Stimulated activated CD4-positive, alpha-beta T cell treated with anti-CD3 and anti-CD28 coated beads, Interleukin-2, amount 100 ng/mL, for 4 hours (primary cell): ENCODE data around the gene ST7L.
"Not testable (repeated sequence)": the region's sequence is repeated elsewhere in the genome, so short reads cannot be mapped to it uniquely, and the experiment has no call there.

Source experiments
- DNase-seq: peaks from one replicate; pipeline ENCODE4 v3.0.0-alpha.2; 2020; ENCODE audit warnings: low read depth

The ST7L gene, protein sequence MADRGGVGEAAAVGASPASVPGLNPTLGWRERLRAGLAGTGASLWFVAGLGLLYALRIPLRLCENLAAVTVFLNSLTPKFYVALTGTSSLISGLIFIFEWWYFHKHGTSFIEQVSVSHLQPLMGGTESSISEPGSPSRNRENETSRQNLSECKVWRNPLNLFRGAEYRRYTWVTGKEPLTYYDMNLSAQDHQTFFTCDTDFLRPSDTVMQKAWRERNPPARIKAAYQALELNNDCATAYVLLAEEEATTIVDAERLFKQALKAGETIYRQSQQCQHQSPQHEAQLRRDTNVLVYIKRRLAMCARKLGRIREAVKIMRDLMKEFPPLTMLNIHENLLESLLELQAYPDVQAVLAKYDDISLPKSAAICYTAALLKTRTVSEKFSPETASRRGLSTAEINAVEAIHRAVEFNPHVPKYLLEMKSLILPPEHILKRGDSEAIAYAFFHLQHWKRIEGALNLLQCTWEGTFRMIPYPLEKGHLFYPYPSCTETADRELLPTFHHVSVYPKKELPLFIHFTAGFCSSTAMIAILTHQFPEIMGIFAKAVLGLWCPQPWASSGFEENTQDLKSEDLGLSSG

DNA sequence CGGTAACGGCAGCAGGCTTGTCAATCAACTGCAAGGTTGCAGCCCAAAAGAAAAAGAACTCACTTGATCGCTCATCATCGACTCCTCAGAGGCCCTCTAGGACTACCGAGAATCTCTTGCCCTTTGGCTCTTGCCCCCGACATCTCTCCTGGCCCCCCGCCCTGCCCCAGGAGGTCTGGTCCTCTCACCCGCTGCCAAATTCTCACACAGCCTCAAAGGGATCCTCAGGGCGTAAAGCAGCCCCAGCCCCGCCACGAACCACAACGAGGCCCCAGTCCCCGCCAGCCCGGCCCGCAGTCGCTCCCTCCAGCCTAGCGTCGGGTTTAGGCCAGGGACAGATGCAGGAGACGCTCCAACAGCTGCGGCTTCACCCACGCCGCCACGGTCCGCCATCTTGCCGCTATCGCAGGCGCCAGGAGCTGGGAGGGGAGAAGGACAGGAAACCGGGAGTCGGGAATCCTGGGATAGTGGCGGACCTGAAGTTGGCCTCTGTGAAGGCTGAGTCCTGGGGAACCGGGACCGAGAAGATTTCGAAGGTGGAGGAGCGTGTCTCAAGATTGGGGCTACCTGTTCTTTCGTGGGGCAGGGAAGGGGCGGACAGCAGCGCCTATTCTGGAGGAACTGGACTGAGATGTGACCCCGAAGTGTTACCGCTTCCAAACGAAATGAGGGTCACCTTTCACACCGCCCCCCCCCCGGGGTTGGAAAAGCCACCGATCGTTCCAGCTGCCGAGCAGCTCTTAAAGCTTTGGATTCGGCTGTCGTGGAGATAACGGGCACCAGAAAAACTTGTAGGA lies at the start of gene ST7L:
ST7L (minus strand) TSS at position 421 of the 797 bp plus-strand sequence; CDS start at position 393, 28 bp downstream.
- DNase-seq: peak; percentile 28

DNA sequence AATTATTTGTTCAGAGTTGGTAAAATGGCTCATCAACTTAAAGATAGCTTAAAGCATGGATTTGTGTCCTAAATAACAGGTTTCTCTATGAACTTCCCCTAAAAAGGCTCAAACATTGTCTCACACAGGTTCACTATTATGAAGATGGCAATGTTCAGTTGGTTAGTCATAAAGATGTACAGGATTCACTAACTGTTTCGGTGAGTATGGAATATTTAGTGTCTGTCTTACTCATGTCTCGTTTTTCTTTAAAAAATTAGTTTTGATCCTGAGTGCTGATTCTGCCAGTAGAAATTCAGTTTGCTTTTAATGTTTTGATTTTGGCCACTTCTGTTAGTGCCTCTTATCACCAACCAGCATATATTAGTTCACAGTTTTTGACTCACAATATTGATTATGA lies 48.0 kb upstream of the ST7L start:
- DNase-seq: no peak

DNA sequence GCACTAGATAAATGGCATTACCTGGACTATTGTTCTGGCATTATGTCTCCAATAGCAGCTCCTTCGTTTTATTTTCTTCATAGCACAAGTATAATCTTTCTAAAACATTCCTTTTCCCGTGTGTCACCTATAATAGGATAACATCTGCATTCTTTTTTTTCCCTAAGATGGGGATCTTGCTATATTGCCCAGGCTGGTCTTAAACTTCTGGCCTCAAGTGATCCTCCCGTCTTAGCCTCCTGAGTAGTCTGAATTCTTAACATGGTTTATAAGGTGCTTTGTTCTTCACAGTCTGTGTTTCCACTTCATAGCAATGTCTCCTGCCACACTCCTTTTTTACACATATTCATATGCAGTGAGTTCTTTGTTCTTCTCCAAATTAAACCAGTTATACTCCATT lies 46.9 kb upstream of the ST7L start:
- DNase-seq: no peak

DNA sequence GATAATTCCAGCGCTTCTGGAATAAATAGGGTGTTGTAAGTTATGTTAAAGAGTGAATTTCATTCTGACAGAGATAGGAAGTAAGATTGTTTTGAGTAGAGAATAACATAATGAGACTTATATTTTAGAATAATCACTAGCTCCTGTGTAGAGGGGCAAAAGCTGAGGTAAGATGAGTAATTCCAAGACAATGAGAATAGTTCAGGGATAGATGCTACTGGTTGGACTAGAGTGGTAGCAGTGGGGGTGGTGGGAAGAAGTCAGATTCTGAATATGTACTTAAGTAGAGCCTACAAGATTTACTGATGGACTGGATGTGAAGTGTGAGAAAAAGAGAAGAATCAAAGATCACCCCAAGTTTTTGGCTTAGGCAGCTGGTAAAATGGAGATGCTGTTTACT lies 32.3 kb upstream of the ST7L start:
- DNase-seq: no peak

DNA sequence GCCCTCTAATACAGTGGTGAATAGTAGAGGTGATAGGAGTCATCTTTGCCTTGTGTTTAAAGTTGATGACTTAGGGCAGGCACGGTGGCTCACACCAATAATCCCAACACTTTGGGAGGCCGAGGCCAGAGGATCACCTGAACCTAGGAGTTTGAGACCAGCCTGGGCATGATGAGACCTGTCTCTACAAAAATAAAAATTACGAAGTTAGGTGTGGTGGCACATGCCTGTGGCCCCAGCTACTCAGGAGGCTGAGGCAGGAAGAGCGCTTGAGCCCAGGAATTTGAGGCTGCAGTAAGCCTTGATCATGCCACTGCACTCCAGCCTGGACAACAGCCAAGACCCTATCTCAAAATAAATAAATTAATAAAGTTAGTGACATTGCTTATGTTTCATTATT lies 27.3 kb upstream of the ST7L start:
- no peak for DNase-seq

DNA sequence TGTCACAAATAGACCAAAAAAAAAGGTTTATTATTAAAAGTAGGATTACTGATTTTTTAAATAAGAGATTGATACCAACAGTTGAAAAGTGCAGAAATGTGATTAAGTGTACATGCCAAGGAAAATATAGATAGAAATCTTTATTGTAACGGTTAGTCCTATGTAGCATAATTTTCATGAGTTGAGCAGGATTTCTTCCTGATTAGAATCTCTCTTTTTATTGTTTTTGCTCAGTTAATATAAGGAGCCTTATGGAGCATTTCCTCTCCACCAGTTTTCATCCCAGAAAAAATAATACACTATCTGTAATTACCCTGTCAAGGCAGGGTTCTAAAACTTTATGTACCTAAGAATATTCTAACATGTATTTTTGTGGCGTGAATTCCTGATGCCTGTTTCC lies 24.1 kb upstream of the ST7L start:
- DNase-seq: no peak

DNA sequence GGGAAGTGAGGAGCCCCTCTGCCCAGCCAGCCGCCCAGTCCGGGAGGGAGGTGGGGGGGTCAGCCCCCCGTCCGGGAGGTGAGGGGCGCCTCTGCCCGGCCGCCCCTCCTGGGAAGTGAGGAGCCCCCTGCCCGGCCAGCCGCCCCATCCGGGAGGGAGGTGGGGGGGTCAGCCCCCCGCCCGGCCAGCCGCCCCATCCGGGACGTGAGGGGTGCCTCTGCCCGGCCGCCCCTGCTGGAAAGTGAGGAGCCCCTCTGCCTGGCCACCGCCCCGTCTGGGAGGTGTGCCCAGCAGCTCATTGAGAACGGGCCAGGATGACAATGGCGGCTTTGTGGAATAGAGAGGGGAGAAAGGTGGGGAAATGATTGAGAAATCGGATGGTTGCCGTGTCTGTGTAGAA lies 21.5 kb upstream of the ST7L start:
- DNase-seq: not testable (repeated sequence)

DNA sequence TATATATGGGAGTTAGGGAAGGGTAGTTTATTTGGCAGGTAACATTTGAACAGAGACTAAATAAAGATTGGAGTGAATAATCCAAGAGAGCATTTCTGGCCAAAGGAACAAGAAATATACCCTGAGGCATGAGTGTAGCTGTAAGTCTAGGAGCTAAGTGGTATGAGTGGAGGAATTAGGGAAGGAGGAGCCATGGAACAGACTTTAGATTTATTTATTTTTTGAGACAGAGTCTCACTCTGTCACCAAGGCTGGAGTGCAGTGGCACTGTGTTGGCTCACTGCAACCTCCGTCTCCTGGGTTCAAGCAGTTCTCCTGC lies 19.1 kb upstream of the ST7L start:
- no peak for DNase-seq

DNA sequence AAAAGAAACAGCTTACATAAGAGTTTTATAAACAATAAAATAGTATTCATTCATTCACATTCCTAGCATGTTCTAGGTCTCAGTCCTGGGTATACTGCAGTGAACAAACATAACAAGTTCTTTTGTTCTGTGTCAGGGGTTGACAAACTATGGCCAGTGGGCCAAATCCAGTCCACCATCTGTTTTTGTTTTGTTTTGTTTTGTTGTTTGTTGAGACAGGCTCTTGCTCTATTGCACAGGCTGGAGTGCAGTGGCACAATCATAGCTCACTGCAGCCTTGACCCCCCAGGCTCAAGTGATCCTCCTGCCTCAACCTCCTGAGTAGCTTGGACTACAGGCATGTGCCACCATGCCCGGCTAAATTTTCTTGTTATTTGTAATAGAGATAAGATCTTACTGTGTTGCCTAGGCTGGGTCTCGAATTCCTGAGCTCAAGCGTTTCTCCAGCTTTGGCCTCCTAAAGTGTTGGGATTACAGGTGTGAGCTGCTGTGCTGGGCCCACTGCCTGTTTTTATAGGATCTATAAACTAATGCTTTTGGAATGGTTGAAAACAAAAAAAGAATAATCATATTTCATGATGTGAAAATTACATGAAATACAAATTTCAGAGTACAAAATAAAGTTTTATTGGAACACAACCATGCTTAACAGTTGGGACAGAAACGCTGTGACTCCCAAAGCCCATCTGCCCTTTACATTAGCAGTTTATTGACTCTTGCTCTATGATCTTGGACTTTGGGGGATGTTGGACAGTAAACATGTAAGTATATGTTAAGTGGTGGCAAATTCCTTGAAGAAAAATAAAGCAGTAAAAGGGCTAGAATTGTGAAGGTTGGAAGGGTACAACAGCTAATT lies 18.5 kb upstream of the ST7L start:
- DNase-seq: no peak

DNA sequence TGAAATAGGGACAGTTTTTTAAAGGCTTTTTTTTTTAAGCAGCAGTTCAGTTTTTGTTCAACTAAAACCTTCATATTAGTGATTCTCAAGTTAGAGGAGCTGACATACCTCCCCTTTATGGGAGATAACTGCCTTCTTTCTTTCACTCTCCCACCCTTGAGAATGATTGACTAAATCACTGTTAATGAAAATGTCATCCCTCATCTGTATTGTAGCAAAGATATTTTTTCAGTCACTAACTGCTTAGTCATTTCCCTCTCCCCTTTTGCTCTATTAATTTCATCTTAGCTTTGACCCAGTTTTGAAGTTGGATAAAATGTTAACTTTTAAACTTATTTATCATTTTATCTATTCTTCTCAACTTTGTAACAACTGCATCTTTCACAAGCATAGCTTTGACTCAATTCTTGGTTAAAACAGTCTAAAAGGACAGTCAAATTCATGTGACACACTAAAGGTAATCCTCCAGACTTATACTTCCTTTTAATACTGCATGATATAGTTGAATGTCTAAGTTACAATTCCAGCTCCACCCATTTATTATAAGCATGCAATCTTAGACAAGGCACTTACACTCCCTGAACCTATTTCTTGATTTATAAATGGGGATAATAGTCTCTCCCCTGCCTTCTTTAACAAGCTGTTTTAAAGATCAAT lies 17.8 kb upstream of the ST7L start:
- DNase-seq: no peak

DNA sequence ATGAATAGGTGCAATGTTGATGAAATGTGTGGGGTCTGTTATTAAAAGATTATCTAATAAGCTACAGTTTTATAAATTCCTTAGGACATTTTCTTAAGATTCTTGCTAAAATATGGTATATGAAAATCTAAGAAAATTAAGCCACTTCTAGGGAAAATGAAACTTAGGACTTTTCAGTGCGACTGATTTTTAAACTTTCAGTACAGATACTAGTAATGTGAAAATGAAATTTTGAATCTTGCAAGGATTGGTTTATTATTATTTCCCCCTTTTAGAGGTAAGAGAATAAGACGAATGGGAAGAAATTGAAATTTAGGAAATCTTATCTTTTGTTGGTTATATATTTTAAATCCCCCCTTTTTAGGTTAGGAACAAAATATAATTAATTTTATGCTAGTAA lies 17.1 kb upstream of the ST7L start:
- no peak for DNase-seq

DNA sequence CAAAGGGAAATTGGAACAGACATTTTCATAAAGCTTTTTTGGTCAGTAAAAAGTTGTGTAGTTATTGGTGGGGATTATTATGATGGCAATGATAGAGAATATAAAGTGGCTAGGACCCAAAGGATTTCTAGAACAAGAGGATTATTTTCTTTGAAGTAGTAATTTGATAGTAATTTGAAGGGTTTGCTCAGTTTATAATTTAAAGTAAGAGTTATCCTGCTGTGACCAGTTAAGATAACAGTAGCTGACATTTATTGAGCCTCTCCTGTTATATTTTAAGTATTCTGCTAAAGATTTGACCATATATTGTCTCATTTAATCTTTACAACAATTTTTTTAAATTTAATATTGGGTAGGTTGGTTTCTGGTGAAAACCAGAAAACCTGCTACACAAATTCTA lies 15.4 kb upstream of the ST7L start:
- DNase-seq: no peak

DNA sequence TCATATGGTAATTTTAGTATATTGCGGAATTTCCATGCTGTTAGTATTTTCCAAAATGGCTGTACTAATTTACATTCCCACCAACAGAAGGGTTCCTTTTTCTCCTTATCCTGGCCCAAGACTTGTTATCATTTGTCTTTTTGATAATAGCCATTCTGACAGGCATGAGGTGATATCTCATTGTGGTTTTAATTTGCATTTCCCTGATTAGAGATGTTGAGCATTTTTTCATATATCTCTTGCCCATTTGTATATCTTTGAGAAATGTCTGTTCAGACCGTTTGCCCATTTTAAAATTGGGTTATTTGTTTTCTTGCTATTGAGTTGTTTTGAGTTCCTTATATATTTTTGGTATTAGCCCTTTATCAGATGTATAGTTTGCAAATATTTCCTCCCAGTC lies 14.7 kb upstream of the ST7L start:
- DNase-seq: no peak

DNA sequence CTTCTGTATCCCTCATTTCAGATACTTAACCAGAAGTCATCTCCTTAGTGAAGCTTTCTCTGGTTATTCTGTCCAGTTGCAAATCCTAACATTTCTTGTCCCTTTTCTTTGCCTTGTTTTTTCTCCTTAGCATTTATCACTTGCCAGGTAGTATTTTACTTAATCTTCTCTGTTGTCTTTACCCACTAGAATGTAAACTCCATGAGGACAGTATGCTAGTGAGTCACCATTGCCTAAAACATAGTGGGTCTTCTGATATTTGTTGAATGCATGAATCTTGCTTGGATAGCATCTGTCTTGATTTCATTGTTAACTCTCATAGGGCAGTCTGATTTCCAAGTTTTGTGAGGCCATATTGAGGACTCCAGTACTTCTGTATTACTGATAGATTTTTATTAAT lies 10.3 kb upstream of the ST7L start:
- DNase-seq: no peak

DNA sequence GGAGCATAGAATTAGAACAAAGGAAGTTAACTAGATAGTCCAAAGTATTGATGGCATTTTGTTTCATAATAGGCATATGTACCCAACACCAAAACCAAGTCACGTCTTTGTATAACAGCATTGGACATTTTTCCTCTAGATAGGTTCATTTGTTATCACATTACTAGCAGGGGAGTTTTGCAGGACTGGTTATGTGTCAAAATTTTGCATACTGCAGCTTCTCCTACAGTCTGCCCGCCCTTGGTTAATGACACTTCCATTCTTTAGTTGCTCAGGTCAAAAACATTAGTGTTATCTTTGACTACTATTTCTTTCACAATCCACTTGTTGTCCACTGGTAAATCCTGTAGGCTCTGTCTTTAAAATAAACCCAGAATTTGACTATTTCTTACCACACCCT lies 9.6 kb upstream of the ST7L start:
- DNase-seq: no peak

DNA sequence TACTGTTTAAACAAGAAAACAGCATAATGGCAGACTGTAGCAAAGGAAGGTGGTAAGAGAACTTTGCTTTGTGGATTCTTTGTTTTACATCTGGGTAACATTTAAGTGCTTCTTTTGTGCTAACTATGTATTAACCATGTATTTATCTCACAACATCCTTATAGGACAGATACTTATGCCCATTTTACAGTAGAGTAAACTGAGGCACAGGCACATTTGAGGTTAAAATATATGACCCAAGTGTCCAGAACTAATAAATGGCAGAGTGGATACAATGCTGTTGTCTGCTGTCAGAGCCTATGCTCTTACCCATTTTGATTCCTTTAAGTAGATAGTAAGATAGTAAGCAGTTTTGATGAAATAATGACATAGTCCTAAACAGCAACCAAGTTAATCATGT lies 7.9 kb upstream of the ST7L start:
- no peak for DNase-seq

DNA sequence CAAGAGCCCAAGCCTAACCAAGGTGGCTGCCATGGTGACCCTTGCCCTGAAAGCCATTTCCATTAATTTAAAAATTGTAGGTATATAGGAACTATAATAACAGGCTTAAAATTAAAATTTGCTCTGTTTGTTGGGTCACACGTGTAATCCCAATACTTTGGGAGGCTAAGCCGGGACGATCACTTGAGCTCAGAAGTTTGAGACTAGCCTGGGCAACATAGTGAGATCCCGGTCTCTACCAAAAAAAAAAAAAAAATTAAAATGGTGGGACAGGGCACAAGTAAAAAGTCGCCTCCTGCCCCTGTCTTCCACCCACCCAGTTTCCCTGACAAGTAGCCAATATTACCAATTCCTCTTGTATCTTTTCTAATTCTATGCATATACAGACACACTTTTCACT lies 7.3 kb upstream of the ST7L start:
- DNase-seq: no peak

DNA sequence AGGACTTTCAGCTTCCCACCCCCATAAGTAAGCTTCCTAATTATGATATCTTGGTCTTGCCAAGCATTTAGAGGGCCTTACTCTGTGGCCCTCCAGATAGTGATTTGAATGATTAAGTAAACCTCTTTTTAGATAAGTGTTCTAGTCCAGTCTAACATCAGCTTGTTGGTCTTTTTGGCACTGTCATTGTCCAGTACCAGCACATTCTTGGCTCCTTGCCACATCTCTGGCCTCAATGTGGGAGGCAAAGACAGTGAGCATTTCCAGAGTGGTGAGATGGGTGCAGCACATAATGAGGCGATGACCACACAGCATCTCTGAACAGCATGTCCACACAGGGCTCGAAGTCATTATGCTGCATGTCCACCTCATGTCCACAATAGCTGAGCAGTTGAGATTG lies 6.8 kb upstream of the ST7L start:
- DNase-seq: no peak

DNA sequence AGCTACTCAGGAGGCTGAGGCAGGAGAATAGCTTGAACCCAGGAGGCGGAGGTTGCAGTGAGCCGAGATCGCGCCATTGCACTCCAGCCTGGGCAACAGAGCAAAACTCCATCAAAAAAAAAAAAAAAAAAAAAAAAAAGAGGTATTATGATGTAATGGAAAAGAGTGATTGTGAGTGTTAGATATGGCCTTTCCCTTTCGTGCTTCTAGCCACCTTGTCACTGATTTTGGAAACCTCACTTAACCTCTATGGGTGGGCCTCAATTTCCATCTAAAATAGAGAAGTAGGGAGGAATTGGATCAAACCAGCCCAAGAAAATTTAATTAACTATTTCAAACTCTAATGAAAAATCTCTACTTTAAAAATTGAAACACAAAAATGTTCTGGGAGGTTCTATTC lies 5.6 kb upstream of the ST7L start:
- not testable (repeated sequence) for DNase-seq

DNA sequence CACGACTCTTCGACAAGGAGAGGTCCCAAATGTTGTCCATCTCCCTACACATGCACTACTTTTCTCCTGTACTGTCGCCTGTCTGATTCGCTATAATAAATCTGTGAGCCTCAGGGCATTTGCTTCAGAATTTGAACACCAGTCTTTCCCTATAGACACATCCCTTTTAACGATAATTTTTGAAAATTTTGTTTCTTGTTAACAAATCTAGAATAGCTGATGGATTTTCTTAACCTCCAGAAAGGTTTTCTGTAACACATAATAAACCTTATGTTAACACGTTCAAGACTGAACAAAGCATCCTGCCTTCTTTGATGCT lies 1.4 kb upstream of the ST7L start:
- no peak for DNase-seq

DNA sequence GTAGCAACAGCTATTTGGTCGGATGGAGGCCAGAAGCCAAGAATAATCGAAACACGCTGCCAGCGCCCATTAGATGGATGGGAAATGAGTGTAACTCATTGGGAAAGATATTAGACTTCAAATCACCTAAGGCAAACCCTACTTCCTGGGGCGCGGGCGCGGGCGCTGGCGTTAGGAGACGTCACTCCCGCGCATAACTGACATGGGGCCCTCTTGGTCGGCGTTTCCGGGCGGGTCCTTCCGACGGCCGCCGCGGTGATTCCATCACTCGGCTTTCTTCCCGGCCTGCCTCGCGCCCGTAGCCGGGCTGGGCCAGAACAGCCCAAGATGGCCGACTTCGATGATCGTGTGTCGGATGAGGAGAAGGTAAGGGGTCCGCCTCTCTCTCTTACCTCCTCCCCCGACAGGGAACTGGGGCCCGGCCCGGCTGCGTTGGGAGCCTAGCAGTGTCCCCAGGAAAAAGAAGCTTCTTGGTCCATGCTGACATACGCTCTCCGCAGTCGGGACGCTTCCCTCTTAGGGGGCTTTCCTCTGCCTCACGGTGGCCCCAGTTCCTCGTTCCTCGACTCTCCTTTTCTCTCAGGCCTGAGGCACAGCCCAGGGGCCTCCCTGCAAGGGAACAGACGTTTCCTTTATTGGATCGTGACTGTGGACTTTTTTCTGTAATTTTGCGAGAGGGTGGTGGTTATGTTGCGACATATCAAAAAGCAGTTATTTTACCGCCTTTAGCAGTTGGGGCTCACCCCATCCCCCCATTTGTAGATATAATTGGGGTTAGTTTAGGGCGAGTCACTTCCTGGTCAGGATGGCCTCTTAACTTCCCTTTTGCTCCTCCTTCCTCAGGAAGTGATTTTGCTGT lies 806 bp upstream of the ST7L start, which contains the start of gene CAPZA1:
CAPZA1 (plus strand) TSS at position 315 of the 859 bp plus-strand sequence; CDS start at position 328, 13 bp downstream.
- peak; percentile 84 for DNase-seq
